Testis (tissue), 2 donors: ENCODE results near the gene HDGFL3.

ENCODE experiments used
- CTCF ChIP-seq, 3 experiments: fragments of 450-650 bp in 2 of 3; fragments of 200-600 bp in 1 of 3; sonication (generic) in 1 of 3; IDR thresholded peaks; one replicate each; pipeline ENCODE4 v1.5.1; 2016 to 2019; ENCODE audit warnings: antibody characterized with exemption in 3 of 3, mild to moderate bottlenecking in 2 of 3, moderate library complexity in 1 of 3
- POLR2A ChIP-seq: fragments of 450-650 bp; IDR thresholded peaks from one replicate; pipeline ENCODE4 v1.6.1; 2017; ENCODE audit warnings: antibody characterized with exemption, mild to moderate bottlenecking, moderate library complexity

- TF ChIP-seq CTCF (IDR thresholded peaks at IDR 0.05) (no peak), POLR2A (no peak)
Measured at GRCh38 chr15:83209333-83209732, 1.7 kb upstream of the HDGFL3 start.
